HEK293 (cell line): ENCODE results near the gene REPS2.

ENCODE experiments used
- CTCF ChIA-PET: fragments of 350-600 bp; formaldehyde crosslinking; extraction: SDS; loops from one replicate; lab custom pipeline; 2021; ENCODE audit warnings: antibody characterized with exemption; lab: Yijun Ruan, JAX
- POLR2A ChIA-PET: fragments of 300-600 bp; formaldehyde crosslinking; extraction: SDS; loops from one replicate; lab custom pipeline; 2020; ENCODE audit warnings: antibody characterized with exemption, inconsistent platforms; lab: Yijun Ruan, JAX
- H3K27ac ChIP-seq: fragments of 200-500 bp; sonication (Bioruptor generic); 2 replicates; pipeline ENCODE4 v1.5.1; 2014; ENCODE audit warnings: low read depth, low read length, control low read depth, inconsistent platforms; ENCODE audit errors: extremely low read depth
- H3K36me3 ChIP-seq, 2 experiments: fragments of 200-500 bp in 1 of 2; sonication (Bioruptor generic) in 1 of 2; 1 replicate in 1 of 2; 2 replicates in 1 of 2; pipeline ENCODE4 v1.5.1; 2014 to 2017; ENCODE audit warnings: inconsistent platforms in 2 of 2, low read length in 2 of 2; ENCODE audit not compliant: control insufficient read depth in 2 of 2, insufficient read depth in 1 of 2
- H3K4me1 ChIP-seq: fragments of 200-500 bp; sonication (Bioruptor generic); 2 replicates; pipeline ENCODE4 v1.5.1; 2014; ENCODE audit warnings: mild to moderate bottlenecking, low read length, inconsistent platforms; ENCODE audit not compliant: control insufficient read depth, insufficient read depth
- H3K4me3 ChIP-seq: 2 replicates; pipeline ENCODE4 v1.5.1; 2011; ENCODE audit warnings: low read depth, mild to moderate bottlenecking, control low read depth, low read length, moderate library complexity
- H3K9me3 ChIP-seq: fragments of 200-500 bp; sonication (Bioruptor generic); 2 replicates; pipeline ENCODE4 v1.5.1; 2014; ENCODE audit warnings: low read depth, low read length, inconsistent platforms; ENCODE audit not compliant: control insufficient read depth, insufficient read depth
- GFI1B ChIP-seq: fragments of 450-650 bp; formaldehyde crosslinking; IDR thresholded peaks from 2 replicates; pipeline ENCODE4 v1.5.1; 2016; ENCODE audit warnings: missing biosample characterization, missing genetic modification characterization
- GLIS2 ChIP-seq: fragments of 450-650 bp; formaldehyde crosslinking; IDR thresholded peaks from 2 replicates; pipeline ENCODE4 v1.5.1; 2016; ENCODE audit warnings: missing biosample characterization, missing genetic modification characterization
- HIC1 ChIP-seq: fragments of 450-650 bp; formaldehyde crosslinking; IDR thresholded peaks from 2 replicates; pipeline ENCODE4 v1.5.1; 2016; ENCODE audit warnings: missing biosample characterization, missing genetic modification characterization
- INSM2 ChIP-seq: fragments of 450-650 bp; formaldehyde crosslinking; IDR thresholded peaks from 2 replicates; pipeline ENCODE4 v1.5.1; 2016; ENCODE audit warnings: missing biosample characterization, missing genetic modification characterization
- KLF10 ChIP-seq: fragments of 450-650 bp; IDR thresholded peaks from 2 replicates; pipeline ENCODE4 v1.5.1; 2018; ENCODE audit warnings: missing biosample characterization, mild to moderate bottlenecking, missing genetic modification characterization
- KLF7 ChIP-seq: fragments of 450-650 bp; formaldehyde crosslinking; IDR thresholded peaks from 2 replicates; pipeline ENCODE4 v1.5.1; 2016; ENCODE audit warnings: missing biosample characterization, missing genetic modification characterization, borderline replicate concordance
- OVOL3 ChIP-seq: fragments of 450-650 bp; formaldehyde crosslinking; IDR thresholded peaks from 2 replicates; pipeline ENCODE4 v1.5.1; 2016; ENCODE audit warnings: missing biosample characterization, missing genetic modification characterization
- PRDM6 ChIP-seq: fragments of 450-650 bp; formaldehyde crosslinking; IDR thresholded peaks from 2 replicates; pipeline ENCODE4 v1.5.1; 2017; ENCODE audit warnings: missing biosample characterization, missing genetic modification characterization
- ZBTB8A ChIP-seq: fragments of 450-650 bp; formaldehyde crosslinking; IDR thresholded peaks from 2 replicates; pipeline ENCODE4 v1.5.1; 2016; ENCODE audit warnings: missing biosample characterization, missing genetic modification characterization
- ZNF202 ChIP-seq: fragments of 450-650 bp; formaldehyde crosslinking; IDR thresholded peaks from 2 replicates; pipeline ENCODE4 v1.5.1; 2016; ENCODE audit warnings: missing biosample characterization, missing genetic modification characterization, borderline replicate concordance
- ZNF302 ChIP-seq: fragments of 450-650 bp; formaldehyde crosslinking; IDR thresholded peaks from 2 replicates; pipeline ENCODE4 v1.5.1; 2016; ENCODE audit warnings: missing biosample characterization, missing genetic modification characterization, low read depth
- ZNF37A ChIP-seq: fragments of 450-650 bp; IDR thresholded peaks from 2 replicates; pipeline ENCODE4 v1.5.1; 2018; ENCODE audit warnings: missing biosample characterization, missing genetic modification characterization
- ZNF391 ChIP-seq: fragments of 450-650 bp; formaldehyde crosslinking; IDR thresholded peaks from 2 replicates; pipeline ENCODE4 v1.5.1; 2016; ENCODE audit warnings: low read depth, missing biosample characterization, missing genetic modification characterization, borderline replicate concordance
- ZNF501 ChIP-seq: fragments of 450-650 bp; formaldehyde crosslinking; IDR thresholded peaks from 2 replicates; pipeline ENCODE4 v1.5.1; 2016; ENCODE audit warnings: missing biosample characterization, missing genetic modification characterization
- ZNF626 ChIP-seq: fragments of 450-650 bp; sonication (Bioruptor Pico); formaldehyde crosslinking; IDR thresholded peaks from 2 replicates; pipeline ENCODE4 v1.5.1; 2018; ENCODE audit warnings: missing biosample characterization, missing genetic modification characterization, inconsistent platforms
- ZNF692 ChIP-seq: fragments of 450-650 bp; formaldehyde crosslinking; IDR thresholded peaks from 2 replicates; pipeline ENCODE4 v1.5.1; 2016; ENCODE audit warnings: missing biosample characterization, missing genetic modification characterization
- ZNF76 ChIP-seq: fragments of 450-650 bp; formaldehyde crosslinking; IDR thresholded peaks from 2 replicates; pipeline ENCODE4; 2016; ENCODE audit warnings: low read depth, missing biosample characterization, missing genetic modification characterization, borderline replicate concordance
- ZSCAN18 ChIP-seq: fragments of 450-650 bp; formaldehyde crosslinking; IDR thresholded peaks from 2 replicates; pipeline ENCODE4 v1.5.1; 2016; ENCODE audit warnings: missing biosample characterization, missing genetic modification characterization

REPS2 gene

GRCh38 chrX:16914058-16914457 is 32.4 kb upstream of the REPS2 start:
- Histone ChIP-seq H3K36me3 (no peaks in the 10 kb centered on the region), H3K9me3 (no peaks in the 10 kb centered on the region), H3K4me3 (no peak overlapping the region), H3K4me1 (no peaks in the 10 kb centered on the region), H3K27ac (no peak overlapping the region)
- ChIA-PET POLR2A (no interaction called here), CTCF (no interaction called here)
- TF ChIP-seq OVOL3 (tag by site-specific recombination) (no peak), GFI1B (tag by site-specific recombination) (no peak), KLF7 (no peak), ZSCAN18 (tag by site-specific recombination) (no peak), HIC1 (tag by site-specific recombination) (no peak), PRDM6 (tag by site-specific recombination) (no peak), ZNF501 (no peak), ZNF202 (tag by site-specific recombination) (no peak), GLIS2 (tag by site-specific recombination) (no peak), ZBTB8A (tag by site-specific recombination) (no peak), ZNF302 (tag by site-specific recombination) (no peak), INSM2 (tag by site-specific recombination) (no peak), KLF10 (tag by site-specific recombination) (no peak), ZNF37A (tag by site-specific recombination) (no peak), ZNF391 (tag by site-specific recombination) (no peak), ZNF692 (tag by site-specific recombination) (no peak), ZNF626 (tag by site-specific recombination) (no peak), ZNF76 (tag by site-specific recombination) (no peak)
